OCI-LY3 (cell line): Measurements from ENCODE around the gene AKAP11.

Experiments
- H2AFZ ChIP-seq: fragments of 200-600, 300-600 bp; shearing (Covaris generic); 2 replicates; pipeline ENCODE4 v1.6.0; 2014; ENCODE audit warnings: antibody characterized with exemption, low read depth, low read length
- H3K27ac ChIP-seq: fragments of 200-600, 300-600 bp; sonication (generic); 2 replicates; pipeline ENCODE4 v1.5.1; 2014; ENCODE audit warnings: mild to moderate bottlenecking, low read length, moderate library complexity, mixed read lengths
- H3K27me3 ChIP-seq: fragments of 200-600, 300-600 bp; sonication (generic); 2 replicates; pipeline ENCODE4 v1.6.1; 2014; ENCODE audit warnings: low read depth, low read length, mixed read lengths
- H3K36me3 ChIP-seq: fragments of 200-600, 300-600 bp; sonication (generic); replicated peaks from 2 replicates; pipeline ENCODE3; 2014; ENCODE audit warnings: low read depth, low read length, mixed read lengths
- H3K4me1 ChIP-seq: fragments of 300-600, 200-600 bp; sonication (generic); 2 replicates; pipeline ENCODE4 v1.6.1; 2014; ENCODE audit warnings: low read length, mixed read lengths
- H3K4me2 ChIP-seq: fragments of 200-600, 300-600 bp; sonication (generic); 2 replicates; pipeline ENCODE4 v1.6.1; 2014; ENCODE audit warnings: low read length, mixed read lengths
- H3K4me3 ChIP-seq: fragments of 300-600, 200-600 bp; sonication (generic); 2 replicates; pipeline ENCODE4 v1.5.1; 2014; ENCODE audit warnings: antibody characterized with exemption, mild to moderate bottlenecking, low read length, moderate library complexity
- H3K79me2 ChIP-seq: fragments of 300-600, 200-600 bp; shearing (Covaris generic); 2 replicates; pipeline ENCODE4 v1.6.1; 2014; ENCODE audit warnings: mild to moderate bottlenecking, low read length, mixed read lengths
- H3K9ac ChIP-seq: fragments of 300-600, 200-600 bp; shearing (Covaris generic); 2 replicates; pipeline ENCODE4 v1.6.0; 2014; ENCODE audit warnings: mild to moderate bottlenecking, low read length, moderate library complexity
- H3K9me3 ChIP-seq: fragments of 200-600, 300-600 bp; shearing (Covaris generic); 2 replicates; pipeline ENCODE4 v1.6.1; 2014; ENCODE audit warnings: low read length, mixed read lengths; ENCODE audit not compliant: insufficient read depth
- H4K20me1 ChIP-seq: fragments of 200-600, 300-600 bp; sonication (generic); 2 replicates; pipeline ENCODE4 v1.6.1; 2016; ENCODE audit warnings: low read length, mixed read lengths; ENCODE audit not compliant: insufficient read depth
- EZH2phosphoT487 ChIP-seq: fragments of 200-600 bp; shearing (Covaris generic); IDR thresholded peaks from 2 replicates; pipeline ENCODE4 v1.6.1; 2018; ENCODE audit warnings: antibody characterized with exemption, mixed run types, low read depth
- TF ChIP-seq, protein P1 (sequence below): fragments of 200-600, 300-600 bp; sonication (generic); IDR thresholded peaks from 2 replicates; pipeline ENCODE4 v1.5.1; 2014; ENCODE audit warnings: antibody characterized with exemption, low read length, low read depth

AKAP11 gene

DNA sequence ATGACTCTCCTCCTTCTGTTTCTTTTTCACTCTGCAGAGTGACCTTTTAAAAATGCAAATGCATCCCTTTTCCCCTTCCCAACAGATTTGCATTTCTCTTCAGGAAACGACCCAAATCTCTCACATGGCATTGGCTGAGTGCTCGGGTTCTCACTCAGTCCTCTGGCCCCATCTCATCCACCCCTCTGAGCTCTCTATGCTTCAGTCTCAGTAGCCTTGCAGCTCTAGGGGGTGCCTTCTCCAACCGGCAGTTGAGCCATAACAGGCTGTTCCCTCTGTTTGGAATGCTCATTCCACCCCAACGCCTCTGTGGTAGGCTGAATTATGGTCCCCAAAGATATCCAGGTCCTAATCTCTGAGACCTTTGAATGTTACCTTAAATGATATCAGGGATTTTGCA is 78.2 kb downstream of the AKAP11 start:
- H2AFZ ChIP-seq: no peak overlapping the region
- no peaks in the 10 kb centered on the region for H3K36me3 ChIP-seq
- H3K79me2 ChIP-seq: no peaks in the 10 kb centered on the region
- no peak overlapping the region for H3K27ac ChIP-seq
- H3K4me2 ChIP-seq: no peak overlapping the region
- H3K4me1 ChIP-seq: peaks cover 13% of the 10 kb centered on the region
- H3K4me3 ChIP-seq: no peak overlapping the region
- no peak overlapping the region for H3K9ac ChIP-seq
- H3K9me3 ChIP-seq: no peaks in the 10 kb centered on the region
- TF ChIP-seq, protein P1, sequence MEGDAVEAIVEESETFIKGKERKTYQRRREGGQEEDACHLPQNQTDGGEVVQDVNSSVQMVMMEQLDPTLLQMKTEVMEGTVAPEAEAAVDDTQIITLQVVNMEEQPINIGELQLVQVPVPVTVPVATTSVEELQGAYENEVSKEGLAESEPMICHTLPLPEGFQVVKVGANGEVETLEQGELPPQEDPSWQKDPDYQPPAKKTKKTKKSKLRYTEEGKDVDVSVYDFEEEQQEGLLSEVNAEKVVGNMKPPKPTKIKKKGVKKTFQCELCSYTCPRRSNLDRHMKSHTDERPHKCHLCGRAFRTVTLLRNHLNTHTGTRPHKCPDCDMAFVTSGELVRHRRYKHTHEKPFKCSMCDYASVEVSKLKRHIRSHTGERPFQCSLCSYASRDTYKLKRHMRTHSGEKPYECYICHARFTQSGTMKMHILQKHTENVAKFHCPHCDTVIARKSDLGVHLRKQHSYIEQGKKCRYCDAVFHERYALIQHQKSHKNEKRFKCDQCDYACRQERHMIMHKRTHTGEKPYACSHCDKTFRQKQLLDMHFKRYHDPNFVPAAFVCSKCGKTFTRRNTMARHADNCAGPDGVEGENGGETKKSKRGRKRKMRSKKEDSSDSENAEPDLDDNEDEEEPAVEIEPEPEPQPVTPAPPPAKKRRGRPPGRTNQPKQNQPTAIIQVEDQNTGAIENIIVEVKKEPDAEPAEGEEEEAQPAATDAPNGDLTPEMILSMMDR: no peak
- no peak for TF ChIP-seq EZH2phosphoT487
- H3K27me3 ChIP-seq: no peaks in the 10 kb centered on the region
- H4K20me1 ChIP-seq: no peaks in the 10 kb centered on the region

DNA sequence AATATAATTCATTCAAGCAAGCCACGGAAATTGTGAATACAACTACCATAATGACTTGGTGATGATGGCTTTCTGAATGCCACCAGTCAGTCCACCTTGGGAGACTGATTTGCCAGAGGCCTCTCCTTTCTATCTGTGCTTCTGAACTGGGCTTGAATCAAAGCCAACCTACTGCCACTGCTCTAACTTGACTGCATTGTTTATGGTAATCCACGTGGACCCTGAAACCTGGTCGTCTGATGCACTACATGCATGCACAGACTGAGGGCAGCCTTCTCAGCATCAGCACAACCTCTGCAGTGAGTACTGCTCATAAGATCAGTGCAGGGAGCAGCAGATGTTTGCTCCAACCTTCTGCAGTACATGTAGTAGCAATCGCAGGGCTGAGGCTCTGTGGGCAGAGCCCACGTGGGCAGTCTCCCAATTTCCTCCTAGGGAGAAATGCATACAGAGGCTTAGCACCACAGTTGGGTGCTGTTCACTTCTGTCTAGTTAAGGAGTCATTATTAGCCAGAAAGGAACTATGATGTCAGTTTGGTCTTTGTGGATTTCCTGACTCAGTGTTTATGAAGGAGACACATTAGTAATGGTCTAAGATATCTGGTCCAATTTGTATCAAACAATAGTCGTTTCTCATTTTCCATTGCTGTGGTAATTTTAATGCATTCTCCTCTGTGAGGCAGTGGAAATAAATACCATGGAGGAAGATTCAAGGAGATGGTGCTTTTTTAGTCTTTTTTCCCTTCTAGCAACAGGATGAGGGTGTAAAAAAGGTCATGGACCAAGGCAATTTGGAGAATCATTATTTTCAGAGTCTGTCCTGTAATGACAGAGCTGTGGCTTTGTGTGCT is 82.5 kb downstream of the AKAP11 start:
- Histone ChIP-seq H2AFZ (peak overlapping the region; percentile 64; the same call in 1 of the 2 replicates), H3K4me2 (peak overlapping the region; percentile 25), H3K36me3 (no peaks in the 10 kb centered on the region), H3K79me2 (no peaks in the 10 kb centered on the region), H3K4me1 (peaks cover 18% of the 10 kb centered on the region), H3K27ac (no peak overlapping the region), H3K4me3 (no peak overlapping the region), H4K20me1 (no peaks in the 10 kb centered on the region), H3K9ac (no peak overlapping the region), H3K27me3 (no peaks in the 10 kb centered on the region), H3K9me3 (no peaks in the 10 kb centered on the region)
- TF ChIP-seq, protein P1: peak; percentile 51
- no peak for TF ChIP-seq EZH2phosphoT487

DNA sequence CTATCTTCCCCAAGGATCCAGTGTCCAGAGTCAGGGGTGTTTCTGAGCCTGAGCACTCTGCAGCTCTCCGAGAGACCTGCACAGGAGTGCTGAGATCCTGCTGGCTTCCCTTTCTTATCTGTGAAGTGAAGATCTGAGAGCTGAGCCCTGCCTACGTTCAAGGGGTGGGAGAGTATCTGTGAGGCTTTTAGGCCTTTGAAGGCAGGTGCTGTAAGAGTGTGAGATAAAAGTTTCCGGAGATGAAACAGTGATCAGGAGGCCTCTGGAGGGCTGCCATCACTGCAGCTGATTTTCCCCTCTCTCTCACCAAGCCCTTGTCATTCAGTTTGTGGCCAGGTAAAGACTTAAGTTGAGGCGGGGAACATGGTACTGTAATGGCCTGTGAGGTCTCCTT is 83.1 kb downstream of the AKAP11 start:
- H3K79me2 ChIP-seq: no peaks in the 10 kb centered on the region
- no peaks in the 10 kb centered on the region for H3K36me3 ChIP-seq
- H3K27me3 ChIP-seq: no peaks in the 10 kb centered on the region
- H3K9ac ChIP-seq: no peak overlapping the region
- no peaks in the 10 kb centered on the region for H4K20me1 ChIP-seq
- TF ChIP-seq EZH2phosphoT487: no peak
- TF ChIP-seq, protein P1: no peak
- H3K9me3 ChIP-seq: no peaks in the 10 kb centered on the region
- H3K4me1 ChIP-seq: peaks cover 18% of the 10 kb centered on the region
- H2AFZ ChIP-seq: peak overlapping the region; percentile 59; the same call in 1 of the 2 replicates
- H3K4me3 ChIP-seq: no peak overlapping the region
- peak overlapping the region; percentile 25; the same call in 1 of the 2 replicates for H3K4me2 ChIP-seq
- H3K27ac ChIP-seq: no peak overlapping the region

DNA sequence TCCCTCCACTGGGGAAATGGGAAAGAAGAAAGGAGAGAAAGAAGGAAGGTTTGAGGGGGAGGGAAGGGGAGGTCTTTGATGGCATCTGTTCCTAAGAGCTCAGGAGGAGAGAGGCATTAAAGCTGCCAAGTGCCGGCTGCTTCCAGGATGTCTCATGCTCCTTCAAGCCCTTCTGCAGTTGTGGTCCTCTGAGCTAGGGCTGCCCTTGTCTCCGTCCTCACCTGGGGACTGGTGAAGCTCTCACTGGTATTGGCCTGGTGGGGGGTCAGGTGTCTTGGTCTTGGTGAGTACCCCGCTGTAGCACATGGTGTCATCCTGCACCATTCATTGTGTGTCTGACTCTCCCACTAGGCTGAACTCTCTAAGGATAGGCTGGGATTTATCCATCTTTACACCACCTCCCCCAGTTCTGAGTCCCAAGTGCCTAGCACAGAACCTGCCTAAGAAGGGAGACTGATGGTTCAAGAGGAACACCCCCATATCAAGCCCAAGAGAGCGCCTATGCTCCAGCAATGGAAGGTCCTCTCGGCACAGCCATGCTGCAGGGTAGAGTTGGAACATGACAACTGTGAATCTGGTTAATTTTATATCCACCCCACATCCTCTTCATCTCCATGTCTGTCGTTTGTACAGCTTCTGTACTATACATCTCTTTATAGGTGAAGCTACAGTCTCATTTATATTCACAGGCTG is 83.7 kb downstream of the AKAP11 start:
- Histone ChIP-seq H3K9me3 (no peaks in the 10 kb centered on the region), H3K36me3 (no peaks in the 10 kb centered on the region), H3K9ac (no peak overlapping the region), H3K4me1 (peaks cover 18% of the 10 kb centered on the region), H2AFZ (no peak overlapping the region; the same call in 1 of the 2 replicates), H3K4me2 (no peak overlapping the region), H3K27me3 (no peaks in the 10 kb centered on the region), H3K4me3 (no peak overlapping the region), H3K79me2 (no peaks in the 10 kb centered on the region), H4K20me1 (no peaks in the 10 kb centered on the region), H3K27ac (no peak overlapping the region)
- TF ChIP-seq EZH2phosphoT487: no peak
- TF ChIP-seq, protein P1: no peak
